NCI-H2107 treated with DMSO at 0.1 percent for 48 hours (cell line): ENCODE results near the gene PLEKHA7.

Experiments used
- DNase-seq: peaks from one replicate; lab custom pipeline; 2025; ENCODE audit not compliant: unreplicated experiment; lab: John Stamatoyannopoulos, UW

PLEKHA7 gene

GRCh38 chr11:16816358-16817270 is 197.6 kb downstream of the PLEKHA7 start:
- DNase-seq: no peak

GRCh38 chr11:16815047-16815767 is 199.0 kb downstream of the PLEKHA7 start:
- peak; percentile 72 for DNase-seq

- DNase-seq: no peak
Measured at GRCh38 chr11:16814410-16815046, 199.7 kb downstream of the PLEKHA7 start.

GRCh38 chr11:16813126-16813525 is 201.1 kb downstream of the PLEKHA7 start:
- no peak for DNase-seq

GRCh38 chr11:16812274-16812673 is 201.9 kb downstream of the PLEKHA7 start:
- DNase-seq: no peak

DNA sequence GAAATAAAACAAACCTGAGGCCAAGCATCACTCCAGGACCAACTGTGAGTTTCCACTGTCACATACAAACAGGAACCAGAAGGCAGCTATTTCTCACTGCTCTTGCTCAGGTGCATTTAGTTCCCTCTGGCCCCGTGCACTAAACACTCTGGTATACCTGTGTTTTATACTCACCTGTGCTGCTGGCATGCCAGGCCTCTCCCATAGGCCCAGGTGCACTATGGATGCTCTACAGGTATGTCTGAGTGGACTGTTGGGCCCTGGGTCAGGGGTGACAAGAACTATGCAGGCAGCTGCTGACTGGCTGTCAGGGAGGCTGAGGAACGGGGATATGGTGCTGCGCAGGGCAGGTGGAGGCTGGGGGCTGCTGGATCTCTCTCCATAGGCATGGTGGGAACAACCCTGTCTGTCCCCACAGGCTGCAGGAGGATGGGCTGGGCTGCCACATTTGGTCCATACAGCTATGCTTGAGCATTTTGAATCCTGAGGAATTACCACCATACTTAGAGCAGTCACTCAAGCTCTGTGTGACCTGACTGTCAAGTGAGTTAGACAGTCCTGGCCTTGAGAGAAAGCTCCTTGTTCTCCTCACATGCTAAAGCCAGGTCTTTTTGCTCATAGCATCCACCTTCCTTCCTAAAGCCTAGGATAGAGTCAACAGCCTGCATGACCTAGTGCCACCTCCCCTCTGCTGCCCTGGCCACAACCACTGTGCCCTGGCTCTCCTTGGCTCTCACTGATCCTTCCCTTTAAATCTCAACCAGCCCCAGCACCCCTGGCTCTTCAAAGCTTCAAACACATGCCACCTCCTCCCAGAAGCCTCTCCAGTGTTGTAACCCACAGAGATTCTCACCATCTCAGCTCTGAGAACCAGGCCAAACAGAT is 202.8 kb downstream of the PLEKHA7 start:
- DNase-seq: no peak

DNA sequence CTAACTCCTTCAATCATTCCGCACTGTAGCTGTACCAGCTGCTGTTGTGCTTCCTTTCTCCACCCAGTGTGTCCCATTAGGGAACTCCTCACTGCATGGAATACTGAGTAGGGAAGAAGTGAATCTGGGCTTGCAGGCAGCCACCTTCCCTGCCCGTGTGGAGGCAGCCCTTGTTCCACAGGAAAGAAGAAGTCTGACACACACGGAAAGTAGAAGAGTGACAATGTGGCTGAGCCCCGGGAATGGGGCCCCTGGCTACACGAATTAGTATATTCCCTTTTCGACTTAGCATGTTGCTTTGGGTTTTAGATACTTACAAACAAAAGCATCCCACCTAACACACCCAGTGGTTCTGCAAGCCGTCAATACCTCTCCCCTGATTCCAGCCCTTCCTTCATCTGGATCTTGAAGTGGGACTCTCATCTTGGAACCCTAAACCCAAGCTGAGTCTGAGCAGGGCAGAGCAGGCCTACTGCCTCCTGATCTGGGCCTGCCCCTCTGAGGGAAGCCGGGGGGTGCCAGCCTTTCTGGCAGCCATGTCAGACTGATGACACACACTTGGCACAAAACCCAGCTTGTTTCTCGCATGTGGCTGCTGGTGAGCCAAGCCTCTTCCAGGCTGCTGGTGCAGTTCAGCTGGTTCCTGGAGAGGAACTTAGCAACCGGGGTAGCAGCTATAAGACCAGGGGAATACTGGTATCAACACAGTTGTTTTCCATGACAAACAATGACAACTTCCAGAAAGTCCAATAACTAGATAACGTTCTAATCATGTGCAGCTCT is 204.1 kb downstream of the PLEKHA7 start:
- no peak for DNase-seq

DNA sequence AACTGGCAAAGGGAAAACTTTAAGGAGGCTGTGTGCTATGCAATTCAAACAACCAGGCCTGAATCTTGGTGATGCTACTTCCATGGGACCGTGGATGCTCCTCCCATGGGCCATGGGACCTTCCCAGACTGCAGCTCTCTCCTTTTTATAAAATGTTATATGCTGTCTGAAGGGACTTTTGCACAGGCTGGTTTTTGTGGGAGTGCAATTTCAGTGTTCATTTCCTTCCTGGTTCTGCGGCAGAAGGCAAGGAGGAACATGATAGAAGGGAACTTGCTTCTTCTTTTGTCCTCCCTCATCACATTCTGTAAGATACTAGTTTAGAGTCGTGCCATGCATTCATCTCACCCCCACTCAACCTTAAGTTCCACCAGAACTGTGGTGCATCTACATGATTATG is 206.9 kb downstream of the PLEKHA7 start:
- no peak for DNase-seq

- no peak for DNase-seq
Measured at GRCh38 chr11:16806791-16807190, 207.4 kb downstream of the PLEKHA7 start.

- no peak for DNase-seq
Measured at GRCh38 chr11:16805938-16806337, 208.3 kb downstream of the PLEKHA7 start.

GRCh38 chr11:16804104-16804947 is 209.9 kb downstream of the PLEKHA7 start:
- no peak for DNase-seq

DNA sequence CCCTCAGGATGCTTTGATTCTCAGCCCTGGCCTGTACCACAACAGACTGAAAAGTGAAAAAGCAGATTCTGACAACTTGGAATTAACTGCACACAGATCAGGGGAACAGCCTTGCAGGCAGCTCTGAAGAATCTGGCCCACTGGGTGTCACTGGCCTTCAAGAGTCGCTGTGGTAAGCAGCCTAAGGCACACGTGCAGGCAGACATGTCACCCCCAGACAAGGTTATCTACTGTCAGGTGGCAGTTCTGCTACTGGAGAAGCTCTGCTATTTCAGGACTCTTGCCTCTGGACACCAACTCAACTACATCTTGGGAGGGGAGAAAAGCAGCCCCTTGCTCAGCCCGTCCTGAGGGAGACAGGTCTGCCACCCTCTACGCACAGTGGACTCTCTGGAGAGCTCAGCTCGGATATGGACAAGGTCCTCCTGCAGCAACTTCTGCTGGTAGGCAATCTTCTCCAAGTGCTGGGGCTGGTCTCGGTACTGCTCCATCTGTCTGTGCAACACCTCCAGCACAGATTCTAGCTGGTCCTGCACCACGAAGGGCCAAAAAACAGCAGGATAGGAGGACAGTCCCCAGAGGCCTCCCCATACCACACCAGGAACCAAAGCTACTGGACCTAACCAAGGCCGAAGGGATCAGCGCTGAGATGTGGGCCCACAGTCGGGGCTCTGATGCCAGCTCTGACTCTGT is 212.8 kb downstream of the PLEKHA7 start:
- no peak for DNase-seq

- DNase-seq: no peak
Measured at GRCh38 chr11:16800382-16800781, 213.8 kb downstream of the PLEKHA7 start.

GRCh38 chr11:16799890-16800289 is 214.3 kb downstream of the PLEKHA7 start:
- no peak for DNase-seq

DNA sequence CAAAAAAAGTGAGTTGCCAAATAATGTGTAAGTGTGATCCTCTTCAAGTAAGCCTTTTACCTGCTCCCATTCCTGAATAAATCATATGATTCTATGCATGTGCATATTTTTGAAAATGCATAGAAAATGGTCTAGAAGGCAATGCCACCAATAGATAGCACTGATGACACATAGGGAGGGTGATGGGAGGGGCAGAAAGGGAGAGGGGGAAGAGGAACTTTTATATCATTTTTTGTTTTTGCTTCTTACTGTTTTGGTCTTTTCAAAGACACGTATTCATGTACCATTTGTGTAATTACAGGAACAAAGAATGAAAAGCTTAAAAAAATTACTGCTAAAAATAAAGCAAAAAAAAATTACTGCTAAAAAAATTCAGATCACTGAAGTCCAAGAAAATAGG is 215.0 kb downstream of the PLEKHA7 start:
- DNase-seq: no peak

DNA sequence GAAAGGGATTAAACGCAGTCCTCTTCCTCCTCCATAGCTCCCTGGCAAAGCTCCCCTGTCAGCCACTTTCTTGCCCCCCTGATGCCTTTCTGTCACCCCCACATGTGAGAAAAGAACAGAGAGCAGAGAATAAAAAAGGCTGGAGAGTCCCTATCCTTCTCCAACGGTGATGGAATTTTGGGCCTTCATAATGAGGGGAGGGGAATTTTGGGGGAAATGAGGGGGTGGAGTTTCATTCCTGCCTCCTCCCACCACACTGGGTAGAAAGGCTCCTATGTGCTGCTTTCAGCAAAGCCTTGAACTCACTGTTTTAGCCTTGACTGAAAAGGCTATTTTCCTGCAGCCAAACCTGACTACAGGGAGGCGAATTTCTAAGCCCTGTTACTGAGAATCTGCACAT is 216.4 kb downstream of the PLEKHA7 start:
- no peak for DNase-seq

DNA sequence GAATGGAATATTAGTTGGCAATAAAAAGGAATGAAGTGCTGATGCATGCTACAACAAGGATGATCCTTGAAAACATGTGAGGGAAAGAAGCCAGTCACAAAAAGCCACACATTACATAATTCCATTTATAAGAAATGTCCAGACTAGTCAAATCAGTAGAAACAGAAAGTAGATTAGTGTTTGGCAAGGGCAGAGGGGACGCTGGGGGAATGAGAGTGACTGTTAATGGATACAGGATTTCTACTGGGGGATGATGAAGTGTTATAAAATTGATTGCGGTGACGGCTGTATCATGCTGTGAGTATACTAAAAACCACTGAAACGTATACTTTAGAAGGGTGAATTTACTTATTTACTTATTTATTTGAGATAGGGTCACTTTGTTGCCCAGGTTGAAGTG is 217.9 kb downstream of the PLEKHA7 start:
- no peak for DNase-seq

DNA sequence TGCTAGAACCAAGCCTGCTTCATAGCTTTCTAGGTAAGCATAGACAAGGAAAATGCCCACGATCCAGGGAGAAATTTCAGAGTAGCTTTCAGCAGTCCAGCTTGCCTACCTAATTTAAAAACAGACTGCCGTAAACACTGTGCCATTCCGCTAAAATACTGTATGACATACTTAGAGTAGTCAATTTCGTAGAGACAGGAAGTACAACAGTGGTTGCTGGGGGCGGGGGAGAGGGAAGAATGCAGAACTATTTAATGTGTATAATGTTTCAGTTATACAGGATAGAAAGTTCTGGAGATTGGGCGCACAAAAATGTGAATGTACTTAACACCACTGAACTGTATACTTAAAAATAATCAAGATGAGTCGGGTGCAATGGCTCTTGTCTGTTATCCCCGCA is 219.1 kb downstream of the PLEKHA7 start:
- no peak for DNase-seq
